Measurements from ENCODE around the gene WWOX.

The WWOX gene

DNA sequence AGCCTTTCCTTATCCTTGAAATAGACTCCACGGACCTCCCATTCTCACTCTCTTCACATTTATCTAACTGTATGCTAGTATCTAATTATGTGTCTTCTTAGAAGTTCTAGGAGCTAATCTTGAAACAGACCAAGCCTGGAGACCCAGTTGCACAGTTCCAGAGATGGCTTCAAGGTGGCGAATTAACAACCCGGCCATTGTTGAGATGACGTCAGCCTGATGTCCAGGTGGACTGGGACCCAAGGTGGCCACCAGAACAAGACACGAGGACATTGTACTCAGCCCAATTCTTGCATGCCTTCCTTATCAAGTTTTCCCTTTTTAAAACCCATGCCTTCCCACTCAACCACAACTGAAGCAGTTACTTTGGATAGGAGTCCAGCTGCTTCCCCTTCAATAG is 29.5 kb upstream of the WWOX start:
- Histone ChIP-seq H3K4me3 (no peak overlapping the region), H3K27ac (no peak overlapping the region)
- TF ChIP-seq, protein P1, sequence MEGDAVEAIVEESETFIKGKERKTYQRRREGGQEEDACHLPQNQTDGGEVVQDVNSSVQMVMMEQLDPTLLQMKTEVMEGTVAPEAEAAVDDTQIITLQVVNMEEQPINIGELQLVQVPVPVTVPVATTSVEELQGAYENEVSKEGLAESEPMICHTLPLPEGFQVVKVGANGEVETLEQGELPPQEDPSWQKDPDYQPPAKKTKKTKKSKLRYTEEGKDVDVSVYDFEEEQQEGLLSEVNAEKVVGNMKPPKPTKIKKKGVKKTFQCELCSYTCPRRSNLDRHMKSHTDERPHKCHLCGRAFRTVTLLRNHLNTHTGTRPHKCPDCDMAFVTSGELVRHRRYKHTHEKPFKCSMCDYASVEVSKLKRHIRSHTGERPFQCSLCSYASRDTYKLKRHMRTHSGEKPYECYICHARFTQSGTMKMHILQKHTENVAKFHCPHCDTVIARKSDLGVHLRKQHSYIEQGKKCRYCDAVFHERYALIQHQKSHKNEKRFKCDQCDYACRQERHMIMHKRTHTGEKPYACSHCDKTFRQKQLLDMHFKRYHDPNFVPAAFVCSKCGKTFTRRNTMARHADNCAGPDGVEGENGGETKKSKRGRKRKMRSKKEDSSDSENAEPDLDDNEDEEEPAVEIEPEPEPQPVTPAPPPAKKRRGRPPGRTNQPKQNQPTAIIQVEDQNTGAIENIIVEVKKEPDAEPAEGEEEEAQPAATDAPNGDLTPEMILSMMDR (IDR thresholded peaks at IDR 0.05): no peak
- no peak for DNase-seq (ENCODE audit: low spot score)

GRCh38 chr16:78072275-78072674 is 27.2 kb upstream of the WWOX start:
- no peak overlapping the region for H3K4me3 ChIP-seq
- no peak overlapping the region for H3K27ac ChIP-seq
- TF ChIP-seq, protein P1 (IDR thresholded peaks at IDR 0.05): no peak
- no peak for DNase-seq (ENCODE audit: low spot score)

- TF ChIP-seq, protein P1 (IDR thresholded peaks at IDR 0.05): no peak
- DNase-seq (ENCODE audit: low spot score): no peak
These were observed 23.7 kb upstream of the WWOX start for GRCh38 chr16:78075800-78076199.

DNA sequence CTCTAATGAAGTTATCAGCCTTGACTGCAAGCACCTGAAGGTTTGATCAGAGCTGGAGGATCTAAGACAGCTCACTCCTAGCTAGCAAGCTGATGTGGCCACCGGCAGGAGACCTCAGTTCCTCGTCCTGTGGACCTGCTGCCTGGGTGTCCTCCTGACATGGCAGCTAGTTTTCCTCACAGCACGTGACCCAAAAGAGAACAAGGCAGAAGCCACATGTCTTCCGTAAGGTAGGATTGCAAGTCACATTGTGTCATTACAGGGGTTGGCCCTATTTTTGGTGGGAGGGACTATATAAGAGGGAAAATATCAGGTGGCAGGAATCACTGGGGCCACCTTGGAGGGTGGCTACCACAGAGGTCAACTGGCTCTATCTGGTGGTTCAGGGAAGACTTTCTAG is 18.1 kb upstream of the WWOX start:
- Histone ChIP-seq H3K4me3 (no peak overlapping the region), H3K27ac (no peak overlapping the region)
- TF ChIP-seq, protein P1 (IDR thresholded peaks at IDR 0.05): no peak
- no peak for DNase-seq (ENCODE audit: low spot score)

More at GRCh38 chr16:78075800-78076199, 23.7 kb upstream of the WWOX start:
- no peak overlapping the region for H3K27ac ChIP-seq
- no peak overlapping the region for H3K4me3 ChIP-seq

DNA sequence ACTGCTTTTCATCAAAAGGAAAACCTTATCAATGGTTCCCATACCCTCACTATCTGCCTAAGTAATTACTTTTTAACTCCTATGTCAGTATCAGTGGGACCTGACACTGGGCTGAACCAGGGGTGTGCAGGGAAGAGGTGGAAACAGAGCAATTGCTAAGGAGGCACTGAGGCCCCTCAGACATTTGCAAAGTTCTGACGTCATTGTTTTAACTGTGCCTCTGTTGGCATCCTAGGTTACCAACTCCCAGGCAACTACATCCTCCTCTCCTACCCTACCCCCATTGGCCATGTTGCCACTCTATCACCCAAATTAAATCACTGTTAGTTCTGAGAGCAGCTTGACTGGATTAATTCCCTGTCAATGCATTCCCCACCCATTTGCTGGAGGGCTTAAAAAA is 8.0 kb upstream of the WWOX start:
- no peak overlapping the region for H3K27ac ChIP-seq
- no peak for DNase-seq (ENCODE audit: low spot score)
- TF ChIP-seq, protein P1 (IDR thresholded peaks at IDR 0.05): no peak
- no peak overlapping the region for H3K4me3 ChIP-seq

- no peak overlapping the region for H3K27ac ChIP-seq
- TF ChIP-seq, protein P1 (IDR thresholded peaks at IDR 0.05): no peak
- no peak overlapping the region for H3K4me3 ChIP-seq
- DNase-seq (ENCODE audit: low spot score): no peak
These were observed 6.7 kb upstream of the WWOX start for GRCh38 chr16:78092758-78093157.

DNA sequence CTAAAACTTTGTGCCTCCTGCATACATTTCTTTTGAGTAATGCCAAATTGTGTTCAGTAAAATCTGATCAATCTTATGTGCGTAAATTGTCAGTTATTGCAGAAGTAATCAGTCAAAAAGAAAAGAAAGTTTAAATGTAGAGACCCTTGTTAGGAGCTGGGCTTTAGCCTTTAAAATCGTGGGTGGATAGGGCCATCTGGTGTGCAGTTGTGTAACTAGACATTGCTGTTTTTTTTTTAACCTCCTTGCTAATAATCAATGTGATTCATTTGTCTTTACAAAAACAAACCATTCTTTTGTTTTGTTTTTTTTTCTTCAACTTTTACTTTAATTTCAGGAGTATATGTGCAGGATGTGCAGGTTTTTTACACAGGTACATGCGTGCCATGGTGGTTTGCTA is 5.3 kb upstream of the WWOX start:
- TF ChIP-seq, protein P1 (IDR thresholded peaks at IDR 0.05): no peak
- no peak for DNase-seq (ENCODE audit: low spot score)
- no peak overlapping the region for H3K27ac ChIP-seq
- H3K4me3 ChIP-seq: no peak overlapping the region

All from coronary artery (tissue), 2 donors.